ENCODE results near the gene SMG5.

GRCh38 chr1:156253634-156254033, 29.0 kb downstream of the SMG5 start:
- TF ChIP-seq CTCF (conservative IDR thresholded peaks at IDR 0.05) (no peak), EZH2 (IDR thresholded peaks at IDR 0.05; ENCODE audit: low read depth) (no peak)
